ENCODE results near the gene ARL5B. TPM values are rescaled to one million over a fixed set of nuclear protein-coding genes. Genes with fewer than 3 reads are reported as not detected.

The ARL5B gene
- total and polyA plus RNA-seq, 2 of the 8 experiments (the other 6 are each of a cell fraction or from before 2014, with no cell fraction given) = 8.4 to 52.1 TPM

DNA sequence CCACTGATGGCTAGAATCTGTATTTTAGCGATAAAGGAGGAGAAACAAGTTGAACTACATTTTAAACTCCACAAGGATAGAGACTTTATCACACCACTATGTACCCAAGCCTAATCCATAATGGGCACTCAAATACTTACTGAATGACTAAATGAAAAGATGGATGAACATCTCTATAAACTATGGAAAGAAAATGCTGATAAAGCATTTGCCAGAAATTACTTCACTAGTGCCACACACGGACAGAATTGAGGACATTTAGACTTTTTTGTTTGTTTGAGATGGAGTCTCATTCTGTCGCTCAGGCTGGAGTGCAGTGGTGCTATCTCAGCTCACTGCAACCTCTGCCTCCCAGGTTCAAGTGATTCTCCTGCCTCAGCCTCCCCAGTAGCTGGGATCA lies 6.1 kb upstream of the ARL5B start (continued):
- no peak for TF ChIP-seq CHD1 (IDR thresholded peaks at IDR 0.05; ENCODE audit: low read depth, low read length)
- no peak for TF ChIP-seq PHF8 (conservative IDR thresholded peaks at IDR 0.05; ENCODE audit: low read depth, low read length)
- TF ChIP-seq, protein P1, sequence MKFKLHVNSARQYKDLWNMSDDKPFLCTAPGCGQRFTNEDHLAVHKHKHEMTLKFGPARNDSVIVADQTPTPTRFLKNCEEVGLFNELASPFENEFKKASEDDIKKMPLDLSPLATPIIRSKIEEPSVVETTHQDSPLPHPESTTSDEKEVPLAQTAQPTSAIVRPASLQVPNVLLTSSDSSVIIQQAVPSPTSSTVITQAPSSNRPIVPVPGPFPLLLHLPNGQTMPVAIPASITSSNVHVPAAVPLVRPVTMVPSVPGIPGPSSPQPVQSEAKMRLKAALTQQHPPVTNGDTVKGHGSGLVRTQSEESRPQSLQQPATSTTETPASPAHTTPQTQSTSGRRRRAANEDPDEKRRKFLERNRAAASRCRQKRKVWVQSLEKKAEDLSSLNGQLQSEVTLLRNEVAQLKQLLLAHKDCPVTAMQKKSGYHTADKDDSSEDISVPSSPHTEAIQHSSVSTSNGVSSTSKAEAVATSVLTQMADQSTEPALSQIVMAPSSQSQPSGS (IDR thresholded peaks at IDR 0.05; ENCODE audit: low read length) = no peak
- no peak for TF ChIP-seq TEAD4 (IDR thresholded peaks at IDR 0.05; ENCODE audit: low read depth, low read length)

Data from H1 (cell line).